Measurements from ENCODE around the gene MAPKAP1. TPM values are rescaled to one million over a fixed set of nuclear protein-coding genes. Genes with fewer than 3 reads are reported as not detected.

MAPKAP1 gene
- total RNA-seq, 2 donors from 2014 or later, result 83.7 to 91.8 TPM

GRCh38 chr9:125631391-125632085 is 75.5 kb downstream of the MAPKAP1 start:
- Histone ChIP-seq H3K27ac (no peak overlapping the region), H3K4me3 (no peak overlapping the region), H3K4me1 (peaks cover 29% of the 10 kb centered on the region), H3K36me3 (replicated peaks in 1 of 2; ENCODE audit: insufficient read depth in 1 of 2, low read depth in 2 of 2) (no peaks in the 10 kb centered on the region), H3K27me3 (no peaks in the 10 kb centered on the region), H3K9me3 (no peaks in the 10 kb centered on the region)
- peak in 1 of 4 donors; percentile 23 for DNase-seq
- intact Hi-C loops (cut with DNase I), result no loop called here
- TF ChIP-seq, protein P1, sequence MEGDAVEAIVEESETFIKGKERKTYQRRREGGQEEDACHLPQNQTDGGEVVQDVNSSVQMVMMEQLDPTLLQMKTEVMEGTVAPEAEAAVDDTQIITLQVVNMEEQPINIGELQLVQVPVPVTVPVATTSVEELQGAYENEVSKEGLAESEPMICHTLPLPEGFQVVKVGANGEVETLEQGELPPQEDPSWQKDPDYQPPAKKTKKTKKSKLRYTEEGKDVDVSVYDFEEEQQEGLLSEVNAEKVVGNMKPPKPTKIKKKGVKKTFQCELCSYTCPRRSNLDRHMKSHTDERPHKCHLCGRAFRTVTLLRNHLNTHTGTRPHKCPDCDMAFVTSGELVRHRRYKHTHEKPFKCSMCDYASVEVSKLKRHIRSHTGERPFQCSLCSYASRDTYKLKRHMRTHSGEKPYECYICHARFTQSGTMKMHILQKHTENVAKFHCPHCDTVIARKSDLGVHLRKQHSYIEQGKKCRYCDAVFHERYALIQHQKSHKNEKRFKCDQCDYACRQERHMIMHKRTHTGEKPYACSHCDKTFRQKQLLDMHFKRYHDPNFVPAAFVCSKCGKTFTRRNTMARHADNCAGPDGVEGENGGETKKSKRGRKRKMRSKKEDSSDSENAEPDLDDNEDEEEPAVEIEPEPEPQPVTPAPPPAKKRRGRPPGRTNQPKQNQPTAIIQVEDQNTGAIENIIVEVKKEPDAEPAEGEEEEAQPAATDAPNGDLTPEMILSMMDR (IDR thresholded peaks at IDR 0.05), result peak in 5 of 7 experiments; percentile 21 to 57 (median 42)
- TF ChIP-seq POLR2A (IDR thresholded peaks at IDR 0.05), result no peak
- WGBS, 2 donors, result 77 to 79% methylated on average over 7 of the region's 7 CpGs
- no peak for ATAC-seq

- no peak for ATAC-seq
- Histone ChIP-seq H3K27me3 (no peaks in the 10 kb centered on the region), H3K4me3 (no peak overlapping the region), H3K36me3 (replicated peaks in 1 of 2; ENCODE audit: insufficient read depth in 1 of 2, low read depth in 2 of 2) (no peaks in the 10 kb centered on the region), H3K4me1 (peaks cover 29% of the 10 kb centered on the region), H3K27ac (no peak overlapping the region), H3K9me3 (no peaks in the 10 kb centered on the region)
- intact Hi-C loops (cut with DNase I), result no loop called here
- no peak for DNase-seq
- WGBS, 2 donors, result 89 to 100% methylated on average over 1 of the region's 1 CpG
- TF ChIP-seq, protein P1 (IDR thresholded peaks at IDR 0.05), result no peak
- no peak for TF ChIP-seq POLR2A (IDR thresholded peaks at IDR 0.05)
These were observed 76.6 kb downstream of the MAPKAP1 start for GRCh38 chr9:125630436-125630835.

GRCh38 chr9:125629446-125629845 is 77.6 kb downstream of the MAPKAP1 start:
- 76 to 84% methylated on average over 3 of the region's 3 CpGs for WGBS, 2 donors
- no peak for ATAC-seq
- Histone ChIP-seq H3K27me3 (no peaks in the 10 kb centered on the region), H3K4me1 (peaks cover 26% of the 10 kb centered on the region), H3K36me3 (replicated peaks in 1 of 2; ENCODE audit: insufficient read depth in 1 of 2, low read depth in 2 of 2) (no peaks in the 10 kb centered on the region), H3K4me3 (no peak overlapping the region), H3K27ac (no peak overlapping the region), H3K9me3 (no peaks in the 10 kb centered on the region)
- no peak for DNase-seq
- intact Hi-C loops (cut with DNase I), result no loop called here
- TF ChIP-seq POLR2A (IDR thresholded peaks at IDR 0.05), result no peak
- TF ChIP-seq, protein P1 (IDR thresholded peaks at IDR 0.05), result no peak

- ATAC-seq (no peak), DNase-seq (no peak)
- H3K4me1 ChIP-seq, result no peaks in the 10 kb centered on the region
- no peaks in the 10 kb centered on the region for H3K36me3 ChIP-seq (replicated peaks in 1 of 2; ENCODE audit: insufficient read depth in 1 of 2, low read depth in 2 of 2)
- intact Hi-C loops (cut with DNase I), result no loop called here
- no peak overlapping the region for H3K27ac ChIP-seq
- H3K27me3 ChIP-seq, result no peaks in the 10 kb centered on the region
- H3K4me3 ChIP-seq, result no peak overlapping the region
- TF ChIP-seq, protein P1 (IDR thresholded peaks at IDR 0.05), result no peak
- no peak for TF ChIP-seq POLR2A (IDR thresholded peaks at IDR 0.05)
- no peaks in the 10 kb centered on the region for H3K9me3 ChIP-seq
These were observed 80.8 kb downstream of the MAPKAP1 start for GRCh38 chr9:125626187-125626586.

- WGBS, 2 donors, result 88 to 100% methylated on average over 1 of the region's 1 CpG
- no peak for ATAC-seq
These were observed 85.8 kb downstream of the MAPKAP1 start for GRCh38 chr9:125621170-125621569.

More at GRCh38 chr9:125621170-125621569, 85.8 kb downstream of the MAPKAP1 start:
- TF ChIP-seq POLR2A (IDR thresholded peaks at IDR 0.05), result no peak
- TF ChIP-seq, protein P1 (IDR thresholded peaks at IDR 0.05), result no peak
- Histone ChIP-seq H3K27ac (no peak overlapping the region), H3K27me3 (no peaks in the 10 kb centered on the region), H3K36me3 (replicated peaks in 1 of 2; ENCODE audit: insufficient read depth in 1 of 2, low read depth in 2 of 2) (no peaks in the 10 kb centered on the region), H3K4me3 (no peak overlapping the region), H3K4me1 (no peaks in the 10 kb centered on the region), H3K9me3 (no peaks in the 10 kb centered on the region)
- DNase-seq, result no peak
- intact Hi-C loops (cut with DNase I), result no loop called here
